ENCODE measurements around the gene GEMIN4. TPM values are rescaled to one million over a fixed set of nuclear protein-coding genes. Genes with fewer than 3 reads are reported as not detected.

GEMIN4 gene
- total and polyA plus RNA-seq, 10 of the 15 experiments (the other 5 are each of a cell fraction or from before 2014, with no cell fraction given) = 2.4 to 55.6 (median 34.5) TPM

- TF ChIP-seq, protein P1, sequence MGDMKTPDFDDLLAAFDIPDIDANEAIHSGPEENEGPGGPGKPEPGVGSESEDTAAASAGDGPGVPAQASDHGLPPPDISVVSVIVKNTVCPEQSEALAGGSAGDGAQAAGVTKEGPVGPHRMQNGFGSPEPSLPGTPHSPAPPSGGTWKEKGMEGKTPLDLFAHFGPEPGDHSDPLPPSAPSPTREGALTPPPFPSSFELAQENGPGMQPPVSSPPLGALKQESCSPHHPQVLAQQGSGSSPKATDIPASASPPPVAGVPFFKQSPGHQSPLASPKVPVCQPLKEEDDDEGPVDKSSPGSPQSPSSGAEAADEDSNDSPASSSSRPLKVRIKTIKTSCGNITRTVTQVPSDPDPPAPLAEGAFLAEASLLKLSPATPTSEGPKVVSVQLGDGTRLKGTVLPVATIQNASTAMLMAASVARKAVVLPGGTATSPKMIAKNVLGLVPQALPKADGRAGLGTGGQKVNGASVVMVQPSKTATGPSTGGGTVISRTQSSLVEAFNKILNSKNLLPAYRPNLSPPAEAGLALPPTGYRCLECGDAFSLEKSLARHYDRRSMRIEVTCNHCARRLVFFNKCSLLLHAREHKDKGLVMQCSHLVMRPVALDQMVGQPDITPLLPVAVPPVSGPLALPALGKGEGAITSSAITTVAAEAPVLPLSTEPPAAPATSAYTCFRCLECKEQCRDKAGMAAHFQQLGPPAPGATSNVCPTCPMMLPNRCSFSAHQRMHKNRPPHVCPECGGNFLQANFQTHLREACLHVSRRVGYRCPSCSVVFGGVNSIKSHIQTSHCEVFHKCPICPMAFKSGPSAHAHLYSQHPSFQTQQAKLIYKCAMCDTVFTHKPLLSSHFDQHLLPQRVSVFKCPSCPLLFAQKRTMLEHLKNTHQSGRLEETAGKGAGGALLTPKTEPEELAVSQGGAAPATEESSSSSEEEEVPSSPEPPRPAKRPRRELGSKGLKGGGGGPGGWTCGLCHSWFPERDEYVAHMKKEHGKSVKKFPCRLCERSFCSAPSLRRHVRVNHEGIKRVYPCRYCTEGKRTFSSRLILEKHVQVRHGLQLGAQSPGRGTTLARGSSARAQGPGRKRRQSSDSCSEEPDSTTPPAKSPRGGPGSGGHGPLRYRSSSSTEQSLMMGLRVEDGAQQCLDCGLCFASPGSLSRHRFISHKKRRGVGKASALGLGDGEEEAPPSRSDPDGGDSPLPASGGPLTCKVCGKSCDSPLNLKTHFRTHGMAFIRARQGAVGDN (IDR thresholded peaks at IDR 0.05) = no peak
- TF ChIP-seq NBN (IDR thresholded peaks at IDR 0.05) = 0 out of 2 replicates have a peak, but pooled peaks have one; percentile 33
- TF ChIP-seq NKRF (conservative IDR thresholded peaks at IDR 0.05) = peak; percentile 37; the same call in 1 of the 2 replicates
Measured at GRCh38 chr17:731644-732066, 20.4 kb downstream of the GEMIN4 start (continued).

DNA sequence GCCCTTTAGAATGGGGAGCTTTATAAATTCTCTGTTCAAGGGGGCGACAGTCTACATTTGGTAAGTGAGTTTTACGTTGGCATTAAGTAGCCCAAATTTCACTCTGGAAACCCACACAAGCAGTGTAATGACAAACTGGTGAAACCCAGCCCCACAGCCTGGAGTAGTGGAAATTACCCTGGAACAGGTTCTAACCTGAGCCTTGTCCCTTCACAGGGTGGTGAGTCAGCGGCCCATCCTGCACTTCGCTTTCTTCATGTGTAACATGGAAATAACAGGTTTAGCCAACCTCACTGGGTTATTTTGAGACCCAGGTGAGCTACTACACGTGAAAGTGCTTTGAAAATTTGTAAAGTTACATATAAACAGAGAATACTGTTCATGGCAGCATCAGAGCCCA, 23.2 kb downstream of the GEMIN4 start:
- H3K9me3 ChIP-seq (replicated peaks; ENCODE audit: control insufficient read depth, insufficient read depth, low read length) = no peaks in the 10 kb centered on the region
- ATAC-seq (no peak), FAIRE-seq (no peak), DNase-seq (ENCODE audit: low read depth, low spot score) (no peak)
- H3K4me2 ChIP-seq (ENCODE audit: control insufficient read depth, insufficient read depth) = no peak overlapping the region
- H3K36me3 ChIP-seq (ENCODE audit: control insufficient read depth in 2 of 2, insufficient read depth in 2 of 2, low read length in 1 of 2) = no peaks in the 10 kb centered on the region
- in situ Hi-C loops (cut with MboI) = no loop called here
- SMC1A ChIA-PET (ENCODE audit: uncharacterized antibody, unreplicated experiment) = no interaction called here
- 49% methylated on average over 5 of the region's 5 CpGs for WGBS (ENCODE audit: insufficient coverage, insufficient replicate concordance, low lambda C conversion rate, missing lambda C conversion rate)
- CTCF ChIA-PET = interaction anchor here (1.0 to 1.5 kb wide), 3 partner anchors 14 to 30 kb away, joined by 3 to 5 read pairs (median 3); partner anchors contain the start of genes GEMIN4 and VPS53
- H4K20me1 ChIP-seq (ENCODE audit: control insufficient read depth, insufficient read depth) = no peaks in the 10 kb centered on the region
- H3K27ac ChIP-seq (ENCODE audit: control insufficient read depth, insufficient read depth) = no peak overlapping the region
- no peaks in the 10 kb centered on the region for H3K27me3 ChIP-seq (replicated peaks in 1 of 2; ENCODE audit: control insufficient read depth in 2 of 2, insufficient read depth in 2 of 2, low read length in 1 of 2)
- H2AFZ ChIP-seq (ENCODE audit: control insufficient read depth, low read depth, low read length) = no peak overlapping the region
- RAD21 ChIA-PET (ENCODE audit: unreplicated experiment) = no interaction called here
- POLR2A ChIA-PET = interaction anchor here (1.3 to 2.1 kb wide), 2 partner anchors 12 to 13 kb away, joined by 4 to 9 read pairs; no protein-coding TSS in a partner anchor
- BruUV-seq (replicated peaks) = no TSS peak
- H3K79me2 ChIP-seq (ENCODE audit: control insufficient read depth, insufficient read depth, low read length) = peaks cover 12% of the 10 kb centered on the region
- H3K9ac ChIP-seq (ENCODE audit: control insufficient read depth, insufficient read depth, low read length) = no peak overlapping the region
- peaks cover 7% of the 10 kb centered on the region for H3K4me1 ChIP-seq (ENCODE audit: control insufficient read depth, insufficient read depth, low read length)
- intact Hi-C loops (cut with micrococcal nuclease; ENCODE audit: unreplicated experiment) = no loop called here
- TF ChIP-seq CBX3 (IDR thresholded peaks at IDR 0.05; ENCODE audit: borderline replicate concordance, low read depth) (no peak), CREM (IDR thresholded peaks at IDR 0.05; ENCODE audit: low read depth) (no peak), NRF1 (conservative IDR thresholded peaks at IDR 0.05; ENCODE audit: low read depth, low read length) (no peak), CHD2 (IDR thresholded peaks at IDR 0.05; ENCODE audit: borderline replicate concordance, low read depth, low read length) (no peak), IKZF1 (conservative IDR thresholded peaks at IDR 0.05) (no peak), BMI1 (IDR thresholded peaks at IDR 0.05; ENCODE audit: borderline replicate concordance) (no peak), SIX5 (IDR thresholded peaks at IDR 0.05; ENCODE audit: low read depth, low read length, severe bottlenecking) (no peak), YBX1 (IDR thresholded peaks at IDR 0.05) (no peak), ZBED1 (IDR thresholded peaks at IDR 0.05; ENCODE audit: borderline replicate concordance) (no peak)
- TF ChIP-seq, protein P2, sequence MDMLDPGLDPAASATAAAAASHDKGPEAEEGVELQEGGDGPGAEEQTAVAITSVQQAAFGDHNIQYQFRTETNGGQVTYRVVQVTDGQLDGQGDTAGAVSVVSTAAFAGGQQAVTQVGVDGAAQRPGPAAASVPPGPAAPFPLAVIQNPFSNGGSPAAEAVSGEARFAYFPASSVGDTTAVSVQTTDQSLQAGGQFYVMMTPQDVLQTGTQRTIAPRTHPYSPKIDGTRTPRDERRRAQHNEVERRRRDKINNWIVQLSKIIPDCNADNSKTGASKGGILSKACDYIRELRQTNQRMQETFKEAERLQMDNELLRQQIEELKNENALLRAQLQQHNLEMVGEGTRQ (IDR thresholded peaks at IDR 0.05; ENCODE audit: borderline replicate concordance, low read depth, low read length) = no peak
- H3K4me3 ChIP-seq = no peak overlapping the region
